GM12865 (cell line): Measurements from ENCODE around the gene CELSR2.

ENCODE experiments used
- DNase-seq: peaks from one replicate; pipeline ENCODE4 v3.0.0; 2010; ENCODE audit warnings: low read depth
- H3K4me3 ChIP-seq: 2 replicates; pipeline ENCODE4 v1.5.1; 2011; ENCODE audit warnings: mild to moderate bottlenecking, low read depth, low read length, control low read depth
- CTCF ChIP-seq: IDR thresholded peaks from 2 replicates; pipeline ENCODE4 v1.5.1; 2011; ENCODE audit warnings: low read length, control low read depth, low read depth, inconsistent platforms; ENCODE audit not compliant: insufficient read depth; ENCODE audit errors: missing control alignments

Gene CELSR2

GRCh38 chr1:109248797-109249629 lies at the start of gene CELSR2:
Gene CELSR2 (plus strand): TSS chr1:109249539. CDS start chr1:109250080, 541 bp downstream.
- DNase-seq, result peak; percentile 72
- TF ChIP-seq CTCF, result no peak
- H3K4me3 ChIP-seq, result peak within 1 kb of the TSS; percentile 39

- no peak for TF ChIP-seq CTCF
- H3K4me3 ChIP-seq, result no peak overlapping the region
- peak; percentile 10 for DNase-seq
Observed at GRCh38 chr1:109199710-109200109, 49.6 kb upstream of the CELSR2 start.

- H3K4me3 ChIP-seq, result no peak overlapping the region
- peak; percentile 39 for DNase-seq
- peak; percentile 47 for TF ChIP-seq CTCF
Observed at GRCh38 chr1:109201123-109201703, 48.1 kb upstream of the CELSR2 start.

- no peak for TF ChIP-seq CTCF
Observed at GRCh38 chr1:109204484-109204883, 44.9 kb upstream of the CELSR2 start.

GRCh38 chr1:109206339-109206738 lies 43.0 kb upstream of the CELSR2 start:
- DNase-seq, result no peak
- H3K4me3 ChIP-seq, result no peak overlapping the region
- TF ChIP-seq CTCF, result no peak

More at GRCh38 chr1:109204484-109204883, 44.9 kb upstream of the CELSR2 start:
- no peak overlapping the region for H3K4me3 ChIP-seq
- no peak for DNase-seq

GRCh38 chr1:109207467-109208103 lies 41.8 kb upstream of the CELSR2 start:
- no peak overlapping the region for H3K4me3 ChIP-seq
- no peak for DNase-seq
- TF ChIP-seq CTCF, result no peak
